Calu3 (cell line): ENCODE measurements around the gene KCNQ5. TPM values are rescaled to one million over a fixed set of nuclear protein-coding genes. Genes with fewer than 3 reads are reported as not detected.

Source experiments
- BruUV-seq: library from RNA; stranded (reverse); fragments of 400-500 nt; replicated peaks from 2 replicates; lab custom pipeline; 2021; lab: Mats Ljungman, UMichigan
- CTCF ChIA-PET: fragments of 300-600 bp; sonication (Branson Sonifier 250); formaldehyde crosslinking; loops from one replicate; lab custom pipeline; 2022; ENCODE audit warnings: antibody characterized with exemption; lab: Charles Lee
- DNase-seq: peaks from one replicate; pipeline ENCODE4 v3.0.0; 2022
- H3K27ac Mint-ChIP-seq: one replicate; pipeline ENCODE4 v1.8.0; 2022; ENCODE audit warnings: mixed read lengths; ENCODE audit not compliant: unreplicated experiment
- H3K27me3 Mint-ChIP-seq: one replicate; pipeline ENCODE4 v1.8.0; 2022; ENCODE audit warnings: mixed read lengths; ENCODE audit not compliant: unreplicated experiment
- H3K36me3 Mint-ChIP-seq: one replicate; pipeline ENCODE4 v1.8.0; 2022; ENCODE audit warnings: mild to moderate bottlenecking, moderate library complexity, mixed read lengths; ENCODE audit not compliant: insufficient read depth, unreplicated experiment
- H3K4me1 Mint-ChIP-seq: one replicate; pipeline ENCODE4 v1.8.0; 2022; ENCODE audit warnings: mild to moderate bottlenecking, low read depth, mixed read lengths; ENCODE audit not compliant: unreplicated experiment
- H3K4me3 Mint-ChIP-seq: one replicate; pipeline ENCODE4 v1.8.0; 2022; ENCODE audit warnings: mild to moderate bottlenecking, low read depth, moderate library complexity, mixed read lengths; ENCODE audit not compliant: unreplicated experiment
- H3K9me3 Mint-ChIP-seq: one replicate; pipeline ENCODE4 v1.8.0; 2022; ENCODE audit warnings: low read depth, mixed read lengths; ENCODE audit not compliant: unreplicated experiment
- intact Hi-C: fragments of 100-400 bp; cut with micrococcal nuclease; formaldehyde crosslinking; loops from one replicate; pipeline ENCODE4 v1.10.0; 2022; ENCODE audit not compliant: unreplicated experiment
- total RNA-seq: library from RNA; stranded (reverse); gene quantifications from 2 replicates; pipeline ENCODE4 v1.2.3, GENCODE V29; 2022
- TF ChIP-seq, protein P1 (sequence below): fragments of 200-600 bp; IDR thresholded peaks from one replicate; pipeline ENCODE4 v1.8.0; 2022; ENCODE audit warnings: antibody characterized with exemption; ENCODE audit not compliant: unreplicated experiment

The KCNQ5 gene
- total RNA-seq, 1 experiment from 2014 or later, result not detected

DNA sequence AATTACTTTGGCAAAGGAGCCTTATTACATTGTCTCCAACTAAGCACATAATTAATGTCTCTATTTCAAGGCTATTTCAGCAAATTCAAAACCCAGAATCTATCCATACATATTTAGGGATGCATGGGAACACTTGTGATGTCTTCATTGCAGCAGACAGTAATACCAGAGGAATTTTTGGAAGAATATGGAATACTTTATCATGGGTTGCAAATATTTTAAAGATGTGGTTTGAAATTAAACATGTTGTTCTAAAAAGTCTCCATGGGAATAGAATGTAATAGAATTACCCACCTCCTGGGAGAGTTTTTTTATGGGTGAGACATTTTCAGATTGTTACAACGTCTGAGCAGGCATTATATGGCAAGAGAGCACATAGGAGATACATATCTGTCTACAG, 170.8 kb downstream of the KCNQ5 start:
- BruUV-seq, result no TSS peak
- CTCF ChIA-PET, result interaction anchor here (0.6 kb wide), 1 partner anchor 158 kb away, joined by 4 read pairs; no protein-coding TSS in a partner anchor
- H3K36me3 Mint-ChIP-seq, result no peaks in the 10 kb centered on the region
- no peak overlapping the region for H3K27ac Mint-ChIP-seq
- intact Hi-C loops, result no loop called here
- TF ChIP-seq, protein P1, sequence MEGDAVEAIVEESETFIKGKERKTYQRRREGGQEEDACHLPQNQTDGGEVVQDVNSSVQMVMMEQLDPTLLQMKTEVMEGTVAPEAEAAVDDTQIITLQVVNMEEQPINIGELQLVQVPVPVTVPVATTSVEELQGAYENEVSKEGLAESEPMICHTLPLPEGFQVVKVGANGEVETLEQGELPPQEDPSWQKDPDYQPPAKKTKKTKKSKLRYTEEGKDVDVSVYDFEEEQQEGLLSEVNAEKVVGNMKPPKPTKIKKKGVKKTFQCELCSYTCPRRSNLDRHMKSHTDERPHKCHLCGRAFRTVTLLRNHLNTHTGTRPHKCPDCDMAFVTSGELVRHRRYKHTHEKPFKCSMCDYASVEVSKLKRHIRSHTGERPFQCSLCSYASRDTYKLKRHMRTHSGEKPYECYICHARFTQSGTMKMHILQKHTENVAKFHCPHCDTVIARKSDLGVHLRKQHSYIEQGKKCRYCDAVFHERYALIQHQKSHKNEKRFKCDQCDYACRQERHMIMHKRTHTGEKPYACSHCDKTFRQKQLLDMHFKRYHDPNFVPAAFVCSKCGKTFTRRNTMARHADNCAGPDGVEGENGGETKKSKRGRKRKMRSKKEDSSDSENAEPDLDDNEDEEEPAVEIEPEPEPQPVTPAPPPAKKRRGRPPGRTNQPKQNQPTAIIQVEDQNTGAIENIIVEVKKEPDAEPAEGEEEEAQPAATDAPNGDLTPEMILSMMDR, result no peak
- DNase-seq, result no peak
- no peak overlapping the region for H3K4me3 Mint-ChIP-seq
- H3K27me3 Mint-ChIP-seq, result no peaks in the 10 kb centered on the region
- H3K9me3 Mint-ChIP-seq, result no peaks in the 10 kb centered on the region
- H3K4me1 Mint-ChIP-seq, result peaks cover 5% of the 10 kb centered on the region

DNA sequence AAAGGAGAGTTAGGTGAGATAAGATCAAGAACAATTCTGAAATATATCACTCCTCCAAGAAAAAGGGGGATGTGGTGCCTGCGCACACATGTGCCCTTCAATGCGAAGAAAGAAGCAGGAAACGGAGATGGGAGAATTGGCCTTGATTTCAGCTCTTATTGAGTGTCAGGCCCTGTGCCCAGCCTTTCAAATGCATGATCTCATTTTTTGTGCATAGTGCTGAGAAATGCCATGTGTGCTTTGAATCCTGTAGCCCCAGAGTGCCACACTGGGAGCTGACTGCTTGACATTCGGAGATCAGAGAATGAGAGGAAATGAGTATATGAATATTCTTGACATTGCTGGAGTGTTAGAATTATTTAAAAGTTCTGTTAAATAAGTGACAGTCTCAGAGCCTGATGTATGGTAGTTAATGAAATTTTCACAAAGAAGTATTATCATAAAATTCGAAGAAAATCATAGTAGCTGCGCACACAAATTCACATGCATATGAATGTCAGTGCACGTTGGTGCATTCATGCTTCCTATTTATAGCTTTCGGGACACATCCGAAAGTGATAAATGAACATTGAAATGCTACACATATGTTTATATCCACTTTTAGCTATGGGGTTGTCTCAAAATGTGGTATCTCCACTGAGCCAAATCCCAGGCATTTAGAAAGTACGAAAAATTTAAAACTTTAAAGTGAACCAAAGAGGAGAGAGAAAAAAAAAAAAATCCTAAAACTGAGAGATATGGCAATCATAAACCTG, 172.0 kb downstream of the KCNQ5 start:
- H3K27me3 Mint-ChIP-seq, result no peaks in the 10 kb centered on the region
- H3K9me3 Mint-ChIP-seq, result no peaks in the 10 kb centered on the region
- no peak overlapping the region for H3K27ac Mint-ChIP-seq
- intact Hi-C loops, result no loop called here
- no peak overlapping the region for H3K4me3 Mint-ChIP-seq
- TF ChIP-seq, protein P1, result no peak
- H3K4me1 Mint-ChIP-seq, result no peaks in the 10 kb centered on the region
- H3K36me3 Mint-ChIP-seq, result no peaks in the 10 kb centered on the region
- no TSS peak for BruUV-seq
- DNase-seq, result no peak
- CTCF ChIA-PET, result no interaction called here

DNA sequence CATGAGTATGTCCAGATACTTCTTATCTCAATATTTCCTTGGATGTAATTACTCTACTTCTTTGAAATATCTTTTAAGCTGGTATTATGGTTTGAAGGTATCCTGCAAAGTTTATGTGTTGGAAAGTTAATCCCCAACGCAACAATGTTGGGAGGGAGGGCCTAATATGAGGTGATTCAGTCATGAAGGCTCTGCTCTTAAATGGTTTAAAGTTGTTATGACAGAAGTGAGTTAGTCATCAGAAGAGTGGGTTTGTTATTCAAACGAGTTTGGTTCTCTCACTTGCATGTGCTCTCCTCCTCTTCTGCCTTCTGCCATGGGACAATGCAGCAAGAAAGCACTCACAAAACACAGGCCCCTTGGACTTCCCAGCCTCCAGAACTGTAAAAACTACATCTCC, 176.3 kb downstream of the KCNQ5 start:
- intact Hi-C loops, result no loop called here
- Mint-ChIP-seq H3K27me3 (no peaks in the 10 kb centered on the region), H3K4me1 (no peaks in the 10 kb centered on the region), H3K9me3 (peaks cover 3% of the 10 kb centered on the region), H3K36me3 (no peaks in the 10 kb centered on the region), H3K4me3 (no peak overlapping the region), H3K27ac (no peak overlapping the region)
- CTCF ChIA-PET, result no interaction called here
- BruUV-seq, result no TSS peak
- no peak for DNase-seq
- TF ChIP-seq, protein P1, result no peak

DNA sequence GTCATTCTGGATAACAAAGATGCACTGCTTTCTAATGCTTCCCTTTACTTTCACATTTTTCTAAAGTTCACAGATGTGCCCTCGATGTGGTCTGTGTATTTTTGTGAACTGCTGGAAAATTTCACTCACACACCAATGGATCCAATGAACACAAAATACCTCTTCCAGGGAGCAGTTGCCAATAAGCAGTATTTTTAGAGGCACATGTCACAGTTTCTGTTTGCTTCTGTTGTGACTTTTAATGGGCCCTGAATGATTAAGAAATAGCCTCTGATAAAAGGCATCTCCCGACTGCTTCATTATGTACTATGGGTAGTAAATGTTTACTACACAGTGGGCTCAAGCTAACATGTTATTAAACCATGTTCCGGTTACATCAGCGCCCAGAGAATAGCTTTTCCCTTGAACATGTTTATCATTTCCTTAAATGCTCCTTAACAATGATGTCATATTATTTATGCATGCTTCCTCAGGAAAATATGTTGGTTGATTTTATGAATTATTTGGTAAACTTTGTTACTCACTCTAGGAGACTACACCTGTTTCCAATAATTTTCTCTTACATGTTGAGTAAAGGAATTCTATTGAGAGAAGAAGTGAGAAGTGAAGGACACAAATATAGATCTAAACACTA, 188.0 kb downstream of the KCNQ5 start:
- H3K4me1 Mint-ChIP-seq, result no peaks in the 10 kb centered on the region
- intact Hi-C loops, result no loop called here
- no peak for DNase-seq
- TF ChIP-seq, protein P1, result no peak
- H3K27ac Mint-ChIP-seq, result no peak overlapping the region
- H3K27me3 Mint-ChIP-seq, result no peaks in the 10 kb centered on the region
- H3K9me3 Mint-ChIP-seq, result no peaks in the 10 kb centered on the region
- no peak overlapping the region for H3K4me3 Mint-ChIP-seq
- no TSS peak for BruUV-seq
- CTCF ChIA-PET, result no interaction called here
- H3K36me3 Mint-ChIP-seq, result no peaks in the 10 kb centered on the region
